H1 (cell line): ENCODE measurements around the gene KCNQ2. TPM values are rescaled to one million over a fixed set of nuclear protein-coding genes. Genes with fewer than 3 reads are reported as not detected.

Experiments used
- CTCF ChIA-PET: fragments of 300-600 bp; sonication (Branson Sonifier 250); formaldehyde crosslinking; loops from one replicate; lab custom pipeline; 2021; ENCODE audit not compliant: partially characterized antibody; lab: Charles Lee
- POLR2A ChIA-PET: fragments of 300-600 bp; sonication (Branson Sonifier 250); formaldehyde crosslinking; loops from one replicate; lab custom pipeline; 2021; ENCODE audit warnings: inconsistent platforms; ENCODE audit not compliant: partially characterized antibody; lab: Charles Lee
- DNase-seq, 2 experiments: peaks; one replicate each; pipeline versions ENCODE4 v3.0.0 to v3.0.0-alpha.2; 2010 to 2022; ENCODE audit warnings: low spot score in 2 of 2, low read depth in 1 of 2, mixed read lengths in 1 of 2
- FAIRE-seq: peaks from 2 replicates; lab custom pipeline; 2011; peaks lifted over from hg19 to GRCh38; lab: Jason Lieb, UNC
- H2AFZ ChIP-seq: 2 replicates; pipeline ENCODE4 v1.8.1; 2012; ENCODE audit warnings: low read length, inconsistent platforms
- H2AK5ac ChIP-seq: 2 replicates; pipeline ENCODE4 v1.6.1; 2013; ENCODE audit warnings: low read depth, low read length
- H2BK120ac ChIP-seq: replicated peaks from 2 replicates; pipeline ENCODE3; 2013; ENCODE audit warnings: low read depth, low read length, inconsistent platforms
- H2BK12ac ChIP-seq: 2 replicates; pipeline ENCODE4 v1.6.1; 2013; ENCODE audit warnings: low read depth, low read length
- H2BK15ac ChIP-seq: 2 replicates; pipeline ENCODE4 v1.6.1; 2013; ENCODE audit warnings: low read length
- H2BK20ac ChIP-seq: 2 replicates; pipeline ENCODE4 v1.6.1; 2013; ENCODE audit warnings: low read length
- H2BK5ac ChIP-seq: 2 replicates; pipeline ENCODE4 v1.6.1; 2013; ENCODE audit warnings: low read depth, low read length
- H3K14ac ChIP-seq: 2 replicates; pipeline ENCODE4 v1.6.1; 2013; ENCODE audit warnings: inconsistent platforms; ENCODE audit not compliant: insufficient read length
- H3K18ac ChIP-seq: 2 replicates; pipeline ENCODE4 v1.6.1; 2013; ENCODE audit warnings: low read length; ENCODE audit errors: extremely low read depth
- H3K23ac ChIP-seq: 2 replicates; pipeline ENCODE4 v1.6.1; 2013; ENCODE audit warnings: inconsistent platforms; ENCODE audit not compliant: insufficient read length
- H3K23me2 ChIP-seq: 2 replicates; pipeline ENCODE4 v1.6.1; 2013; ENCODE audit warnings: low read depth, low read length
- H3K27ac ChIP-seq: 2 replicates; pipeline ENCODE4 v1.6.1; 2011; ENCODE audit warnings: low read depth, low read length, inconsistent platforms
- H3K27me3 ChIP-seq, 4 experiments: replicated peaks in 1 of 4; 1 replicate in 1 of 4; 2 replicates in 3 of 4; pipeline versions ENCODE4 v1.6.1 to v1.8.1; 2011 to 2013; ENCODE audit warnings: low read length in 3 of 4, mild to moderate bottlenecking in 3 of 4, inconsistent platforms in 2 of 4, mixed read lengths in 2 of 4, moderate library complexity in 1 of 4; ENCODE audit not compliant: control insufficient read depth in 3 of 4, insufficient read depth in 3 of 4; ENCODE audit errors: extremely low read depth in 1 of 4
- H3K36me3 ChIP-seq, 4 experiments: 2 replicates each; pipeline versions ENCODE4 v1.6.1 to v1.8.1; 2011 to 2013; ENCODE audit warnings: mild to moderate bottlenecking in 4 of 4, low read length in 3 of 4, moderate library complexity in 2 of 4, control low read depth in 1 of 4, inconsistent platforms in 1 of 4; ENCODE audit not compliant: insufficient read depth in 4 of 4, control insufficient read depth in 2 of 4
- H3K4ac ChIP-seq: replicated peaks from 2 replicates; pipeline ENCODE3; 2013; ENCODE audit warnings: low read length, low read depth, mixed read lengths, inconsistent platforms; ENCODE audit not compliant: insufficient read length
- H3K4me1 ChIP-seq, 4 experiments: replicated peaks in 1 of 4; 1 replicate in 1 of 4; 2 replicates in 3 of 4; pipeline versions ENCODE4 v1.6.1 to v1.8.1; 2011 to 2013; ENCODE audit warnings: low read length in 3 of 4, inconsistent platforms in 2 of 4, mixed read lengths in 1 of 4; ENCODE audit not compliant: insufficient read depth in 4 of 4, control insufficient read depth in 3 of 4
- H3K4me2 ChIP-seq, 2 experiments: 2 replicates each; pipeline versions ENCODE4 v1.6.1 to v1.8.1; 2011 to 2013; ENCODE audit warnings: low read depth in 2 of 2, low read length in 2 of 2, control low read depth in 1 of 2, inconsistent platforms in 1 of 2, mild to moderate bottlenecking in 1 of 2; ENCODE audit not compliant: insufficient read depth in 1 of 2
- H3K4me3 ChIP-seq, 4 experiments: fragments of 200-600, 300-600 bp in 1 of 4; sonication (generic), shearing (Covaris generic), sonication (Bioruptor Twin) in 1 of 4; 2 replicates each; pipeline versions ENCODE4 v1.5.1 to v1.8.1; 2011 to 2016; ENCODE audit warnings: low read length in 4 of 4, low read depth in 3 of 4, control low read depth in 2 of 4, inconsistent platforms in 2 of 4, mild to moderate bottlenecking in 2 of 4, mixed read lengths in 1 of 4, moderate library complexity in 1 of 4; ENCODE audit not compliant: insufficient read depth in 2 of 4; ENCODE audit errors: extremely low read depth in 1 of 4
- H3K56ac ChIP-seq: replicated peaks from 2 replicates; pipeline ENCODE3; 2013; ENCODE audit warnings: low read depth, mild to moderate bottlenecking, mixed read lengths, low read length, inconsistent platforms; ENCODE audit not compliant: insufficient read length
- H3K79me1 ChIP-seq: 2 replicates; pipeline ENCODE4 v1.6.1; 2013; ENCODE audit warnings: low read depth, low read length, control low read depth
- H3K79me2 ChIP-seq, 2 experiments: 2 replicates each; pipeline versions ENCODE4 v1.6.1 to v1.8.1; 2012 to 2013; ENCODE audit warnings: low read length in 2 of 2, mild to moderate bottlenecking in 2 of 2, inconsistent platforms in 1 of 2; ENCODE audit not compliant: insufficient read depth in 2 of 2, control insufficient read depth in 1 of 2
- H3K9ac ChIP-seq, 4 experiments: replicated peaks in 1 of 4; 1 replicate in 1 of 4; 2 replicates in 3 of 4; pipeline versions ENCODE4 v1.6.1 to v1.8.1; 2011 to 2013; ENCODE audit warnings: low read depth in 3 of 4, low read length in 3 of 4, control low read depth in 2 of 4, mild to moderate bottlenecking in 2 of 4, moderate library complexity in 2 of 4, inconsistent platforms in 1 of 4; ENCODE audit errors: extremely low read depth in 1 of 4
- H3K9me3 ChIP-seq, 2 experiments: 2 replicates each; pipeline versions ENCODE4 v1.6.1 to v1.8.1; 2012 to 2013; ENCODE audit warnings: mild to moderate bottlenecking in 2 of 2, moderate library complexity in 2 of 2, control low read depth in 1 of 2, inconsistent platforms in 1 of 2, low read depth in 1 of 2, low read length in 1 of 2, mixed read lengths in 1 of 2; ENCODE audit not compliant: insufficient read depth in 2 of 2
- H4K20me1 ChIP-seq, 2 experiments: replicated peaks in 1 of 2; 2 replicates each; pipeline versions ENCODE3 to v1.8.1; 2011 to 2013; ENCODE audit warnings: inconsistent platforms in 2 of 2, low read length in 2 of 2, mild to moderate bottlenecking in 1 of 2; ENCODE audit not compliant: insufficient read depth in 2 of 2, control insufficient read depth in 1 of 2
- H4K5ac ChIP-seq: 2 replicates; pipeline ENCODE4 v1.6.1; 2013; ENCODE audit warnings: low read length, low read depth, mixed read lengths, inconsistent platforms; ENCODE audit not compliant: insufficient read length
- H4K8ac ChIP-seq: 2 replicates; pipeline ENCODE4 v1.8.0; 2013; ENCODE audit warnings: mild to moderate bottlenecking, moderate library complexity, low read length, inconsistent platforms; ENCODE audit not compliant: insufficient read depth; ENCODE audit errors: extremely low read depth
- H4K91ac ChIP-seq: replicated peaks from 2 replicates; pipeline ENCODE3; 2013; ENCODE audit warnings: low read length, mixed read lengths, inconsistent platforms; ENCODE audit not compliant: insufficient read length
- KDM1A ChIP-seq: fragments of 200-600, 300-600 bp; sonication (generic); IDR thresholded peaks from 2 replicates; pipeline ENCODE4 v1.7.1; 2016; ENCODE audit warnings: mild to moderate bottlenecking, low read length, borderline replicate concordance
- SIX5 ChIP-seq: IDR thresholded peaks from 2 replicates; pipeline ENCODE4 v1.6.1; 2011; ENCODE audit warnings: mild to moderate bottlenecking, low read depth, low read length
- WGBS, 2 experiments: shearing (Covaris generic) in 1 of 2; methylation state at CpG; one replicate each; pipeline versions ENCODE4 v1.1.6 to v1.1.7; 2013 to 2015; ENCODE audit warnings: low lambda C conversion rate in 2 of 2, mixed read lengths in 2 of 2, inconsistent platforms in 1 of 2, low coverage in 1 of 2, missing lambda C conversion rate in 1 of 2; ENCODE audit not compliant: insufficient replicate concordance in 2 of 2, insufficient coverage in 1 of 2, insufficient read length in 1 of 2; ENCODE audit errors: extremely low coverage in 1 of 2, missing lambda C conversion rate in 1 of 2; 5-methylcytosine and 5-hydroxymethylcytosine counted together
- polyA plus RNA-seq, 7 experiments: library from polyadenylated mRNA; depleted of rRNA in 3 of 7; stranded (reverse) in 5 of 7; unstranded in 2 of 7; fragments of >200 nt in 5 of 7; fragments of 200-250 nt in 2 of 7; gene quantifications; 1 replicate in 5 of 7; 2 replicates in 1 of 7; 4 replicates in 1 of 7; pipeline versions ENCODE4 v1.2.1 to v1.2.3, GENCODE V29; 2011 to 2013; ENCODE audit warnings: missing spikeins in 2 of 7, mixed read lengths in 2 of 7
- total RNA-seq: library from RNA; stranded (reverse); fragmentation: NEBNext Ultra II Directional; extraction: Animal tissue kit (Norgen Biotek cat#: 25700); gene quantifications from 2 replicates; pipeline ENCODE4 v1.2.1, GENCODE V29; 2021

The KCNQ2 gene
- total and polyA plus RNA-seq, 2 of the 8 experiments (the other 6 are each of a cell fraction or from before 2014, with no cell fraction given): 82.6 to 243 TPM

GRCh38 chr20:63456429-63457284, 15.8 kb downstream of the KCNQ2 start:
- ChIA-PET POLR2A (interaction anchor here (1.2 kb wide), 1 partner anchor 14 kb away, joined by 4 read pairs; no protein-coding TSS in a partner anchor), CTCF (interaction anchor here (0.7 to 1.4 kb wide), 2 partner anchors 8 to 27 kb away, joined by 3 read pairs; no protein-coding TSS in a partner anchor)
- Histone ChIP-seq H2AK5ac (no peak overlapping the region), H3K4me1 (peaks cover 0 to 24% (median 19%) of the 10 kb centered on the region in 4 experiments; a peak in 5 of 7 replicates), H3K4me3 (no peak overlapping the region), H2AFZ (no peak overlapping the region), H2BK20ac (no peak overlapping the region), H3K23ac (no peak overlapping the region), H3K36me3 (peaks cover 0 to 5% (median 0%) of the 10 kb centered on the region in 4 experiments; a peak in 1 of 8 replicates), H3K4me2 (no peak overlapping the region), H2BK120ac (no peak overlapping the region), H3K4ac (no peak overlapping the region), H3K56ac (no peak overlapping the region), H2BK15ac (0 out of 2 replicates have a peak overlapping the region, but pooled peaks have one; percentile 61), H3K79me1 (peaks cover 31% of the 10 kb centered on the region), H4K20me1 (peaks cover 20 to 37% of the 10 kb centered on the region in 2 experiments), H4K91ac (no peak overlapping the region), H3K23me2 (no peaks in the 10 kb centered on the region), H2BK5ac (peak overlapping the region; percentile 40), H2BK12ac (peak overlapping the region; percentile 17; the same call in 1 of the 2 replicates), H3K9ac (no peak overlapping the region), H3K18ac (no peak overlapping the region), H3K79me2 (peaks cover 0 to 52% of the 10 kb centered on the region in 2 experiments; a peak in 2 of 4 replicates), H3K27me3 (no peaks in the 10 kb centered on the region), H4K5ac (no peak overlapping the region), H3K14ac (no peak overlapping the region), H3K27ac (no peak overlapping the region), H3K9me3 (no peaks in the 10 kb centered on the region), H4K8ac (peak overlapping the region; percentile 68; the same call in 1 of the 2 replicates)
- FAIRE-seq: no peak
- no peak for TF ChIP-seq SIX5
- TF ChIP-seq KDM1A: peak; percentile 40; the same call in 1 of the 2 replicates
- 90% methylated on average over 32 of the region's 40 CpGs; no CpG with 5 or more reads in 1 of the 2 experiments for WGBS, 2 experiments
- DNase-seq: no peak
